ENCODE measurements around the gene SERGEF. TPM values are rescaled to one million over a fixed set of nuclear protein-coding genes. Genes with fewer than 3 reads are reported as not detected.
A peak's percentile ranks its signal among the peaks of the same experiment; 100 is the strongest.

Gene SERGEF
- total and polyA plus RNA-seq, 2 of the 13 experiments (the other 11 are each of a cell fraction or from before 2014, with no cell fraction given) = 54.5 to 114 TPM

DNA sequence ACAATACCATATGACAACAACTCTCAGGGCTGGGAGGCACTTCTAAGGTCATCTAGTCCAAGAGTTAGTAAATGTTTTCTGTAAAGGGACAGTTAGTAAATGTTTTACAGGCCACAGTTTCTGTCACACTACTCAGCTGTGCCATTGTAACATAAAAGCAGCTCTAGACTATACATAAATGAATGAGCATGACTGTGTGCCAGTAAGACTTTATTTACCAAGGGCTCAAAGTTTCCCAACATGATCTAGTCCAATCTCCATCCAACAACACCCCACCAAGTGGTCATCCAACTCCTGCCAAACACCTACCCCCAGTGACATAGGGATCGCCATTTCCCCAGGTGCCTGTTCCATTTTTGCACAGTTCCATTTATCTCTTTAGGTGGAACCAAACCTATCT, 12.1 kb downstream of the SERGEF start (continued):
- TF ChIP-seq, protein P1, sequence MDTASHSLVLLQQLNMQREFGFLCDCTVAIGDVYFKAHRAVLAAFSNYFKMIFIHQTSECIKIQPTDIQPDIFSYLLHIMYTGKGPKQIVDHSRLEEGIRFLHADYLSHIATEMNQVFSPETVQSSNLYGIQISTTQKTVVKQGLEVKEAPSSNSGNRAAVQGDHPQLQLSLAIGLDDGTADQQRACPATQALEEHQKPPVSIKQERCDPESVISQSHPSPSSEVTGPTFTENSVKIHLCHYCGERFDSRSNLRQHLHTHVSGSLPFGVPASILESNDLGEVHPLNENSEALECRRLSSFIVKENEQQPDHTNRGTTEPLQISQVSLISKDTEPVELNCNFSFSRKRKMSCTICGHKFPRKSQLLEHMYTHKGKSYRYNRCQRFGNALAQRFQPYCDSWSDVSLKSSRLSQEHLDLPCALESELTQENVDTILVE (CRISPR knock-in tag; IDR thresholded peaks at IDR 0.05) = no peak
- TF ChIP-seq, protein P2, sequence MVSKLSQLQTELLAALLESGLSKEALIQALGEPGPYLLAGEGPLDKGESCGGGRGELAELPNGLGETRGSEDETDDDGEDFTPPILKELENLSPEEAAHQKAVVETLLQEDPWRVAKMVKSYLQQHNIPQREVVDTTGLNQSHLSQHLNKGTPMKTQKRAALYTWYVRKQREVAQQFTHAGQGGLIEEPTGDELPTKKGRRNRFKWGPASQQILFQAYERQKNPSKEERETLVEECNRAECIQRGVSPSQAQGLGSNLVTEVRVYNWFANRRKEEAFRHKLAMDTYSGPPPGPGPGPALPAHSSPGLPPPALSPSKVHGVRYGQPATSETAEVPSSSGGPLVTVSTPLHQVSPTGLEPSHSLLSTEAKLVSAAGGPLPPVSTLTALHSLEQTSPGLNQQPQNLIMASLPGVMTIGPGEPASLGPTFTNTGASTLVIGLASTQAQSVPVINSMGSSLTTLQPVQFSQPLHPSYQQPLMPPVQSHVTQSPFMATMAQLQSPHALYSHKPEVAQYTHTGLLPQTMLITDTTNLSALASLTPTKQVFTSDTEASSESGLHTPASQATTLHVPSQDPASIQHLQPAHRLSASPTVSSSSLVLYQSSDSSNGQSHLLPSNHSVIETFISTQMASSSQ (IDR thresholded peaks at IDR 0.05; ENCODE audit: low read depth) = peak; percentile 93
- TF ChIP-seq, protein P2 (CRISPR knock-in tag; IDR thresholded peaks at IDR 0.05; ENCODE audit: borderline replicate concordance) = peak; percentile 96
- TF ChIP-seq ZNF12 (CRISPR knock-in tag; IDR thresholded peaks at IDR 0.05) (0 out of 2 replicates have a peak, but pooled peaks have one; percentile 25), KAT2B (IDR thresholded peaks at IDR 0.05; ENCODE audit: borderline replicate concordance, low read depth, low read length) (no peak), HDAC1 (CRISPR knock-in tag; IDR thresholded peaks at IDR 0.05) (peak; percentile 33; the same call in 1 of the 2 replicates), ISX (CRISPR knock-in tag; conservative IDR thresholded peaks at IDR 0.05) (no peak), ZNF468 (CRISPR knock-in tag; IDR thresholded peaks at IDR 0.05) (no peak), REPIN1 (CRISPR knock-in tag; IDR thresholded peaks at IDR 0.05; ENCODE audit: borderline replicate concordance, low read depth) (peak; percentile 71; the same call in 1 of the 2 replicates), HNF4A (CRISPR knock-in tag; IDR thresholded peaks at IDR 0.05) (peak; percentile 82), ZNF264 (CRISPR knock-in tag; IDR thresholded peaks at IDR 0.05) (0 out of 2 replicates have a peak, but pooled peaks have one; percentile 59), NFKB2 (CRISPR knock-in tag; IDR thresholded peaks at IDR 0.05; ENCODE audit: borderline replicate concordance) (no peak), HHEX (CRISPR knock-in tag; IDR thresholded peaks at IDR 0.05) (0 out of 2 replicates have a peak, but pooled peaks have one; percentile 27), YY1 (IDR thresholded peaks at IDR 0.05; ENCODE audit: insufficient read depth, insufficient replicate concordance, low read depth, low read length) (peak; percentile 27), SAP130 (CRISPR knock-in tag; IDR thresholded peaks at IDR 0.05; ENCODE audit: low read depth) (peak; percentile 94), ZFP82 (CRISPR knock-in tag; IDR thresholded peaks at IDR 0.05; ENCODE audit: borderline replicate concordance) (no peak), BHLHE40 (IDR thresholded peaks at IDR 0.05; ENCODE audit: low read length) (peak; percentile 33; the same call in 1 of the 2 replicates), SP5 (CRISPR knock-in tag; IDR thresholded peaks at IDR 0.05; ENCODE audit: borderline replicate concordance, low read depth) (peak; percentile 48; the same call in 1 of the 2 replicates), SOX13 (IDR thresholded peaks at IDR 0.05) (peak; percentile 34; the same call in 1 of the 2 replicates), SOX13 (CRISPR knock-in tag; conservative IDR thresholded peaks at IDR 0.05 in 1 of 2, IDR thresholded peaks at IDR 0.05 in 1 of 2) (peak in 1 of 2 experiments; percentile 88; a peak in 2 of 4 replicates), ZNF382 (CRISPR knock-in tag; IDR thresholded peaks at IDR 0.05; ENCODE audit: borderline replicate concordance) (no peak), FOXP1 (IDR thresholded peaks at IDR 0.05) (0 out of 2 replicates have a peak, but pooled peaks have one; percentile 34), FOXP1 (CRISPR knock-in tag; IDR thresholded peaks at IDR 0.05) (peak; percentile 80)
- TF ChIP-seq, protein P3, sequence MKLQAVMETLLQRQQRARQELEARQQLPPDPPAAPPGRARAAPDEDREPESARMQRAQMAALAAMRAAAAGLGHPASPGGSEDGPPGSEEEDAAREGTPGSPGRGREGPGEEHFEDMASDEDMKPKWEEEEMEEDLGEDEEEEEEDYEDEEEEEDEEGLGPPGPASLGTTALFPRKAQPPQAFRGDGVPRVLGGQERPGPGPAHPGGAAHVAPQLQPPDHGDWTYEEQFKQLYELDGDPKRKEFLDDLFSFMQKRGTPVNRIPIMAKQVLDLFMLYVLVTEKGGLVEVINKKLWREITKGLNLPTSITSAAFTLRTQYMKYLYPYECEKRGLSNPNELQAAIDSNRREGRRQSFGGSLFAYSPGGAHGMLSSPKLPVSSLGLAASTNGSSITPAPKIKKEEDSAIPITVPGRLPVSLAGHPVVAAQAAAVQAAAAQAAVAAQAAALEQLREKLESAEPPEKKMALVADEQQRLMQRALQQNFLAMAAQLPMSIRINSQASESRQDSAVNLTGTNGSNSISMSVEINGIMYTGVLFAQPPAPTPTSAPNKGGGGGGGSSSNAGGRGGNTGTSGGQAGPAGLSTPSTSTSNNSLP (IDR thresholded peaks at IDR 0.05; ENCODE audit: low read depth, low read length) = peak; percentile 93
